Left lung (tissue), 10 donors: ENCODE measurements around the gene HDHD5. TPM values are rescaled to one million over a fixed set of nuclear protein-coding genes. Genes with fewer than 3 reads are reported as not detected.

Source experiments
- ATAC-seq: fragments of 200-7000 bp; cut with Tn5 transposase; one replicate; pipeline ENCODE4 v1.9.1; 2020; ENCODE audit warnings: moderate library complexity
- DNase-seq, 4 donors: peaks; one replicate each; pipeline ENCODE4 v3.0.0-alpha.2; 2013 to 2020
- H3K27ac ChIP-seq, 2 donors: fragments of 200-600 bp; sonication (generic) in 1 of 2; one replicate each; pipeline versions ENCODE4 v1.5.0 to v1.8.0; 2020 to 2021
- H3K27me3 ChIP-seq, 2 donors: fragments of 200-600 bp; sonication (generic) in 1 of 2; one replicate each; pipeline versions ENCODE4 v1.5.0 to v1.8.0; 2020 to 2021
- H3K36me3 ChIP-seq, 2 donors: fragments of 200-600 bp; sonication (generic) in 1 of 2; one replicate each; pipeline versions ENCODE4 v1.5.0 to v1.8.0; 2020 to 2021
- H3K4me1 ChIP-seq, 2 donors: fragments of 200-600 bp; one replicate each; pipeline ENCODE4 v1.8.0; 2021
- H3K4me3 ChIP-seq, 2 donors: fragments of 200-600 bp; sonication (generic) in 1 of 2; one replicate each; pipeline versions ENCODE4 v1.5.0 to v1.8.0; 2020 to 2021; ENCODE audit warnings: mild to moderate bottlenecking in 1 of 2
- H3K9me3 ChIP-seq, 2 donors: fragments of 200-600 bp; sonication (generic) in 1 of 2; one replicate each; pipeline versions ENCODE4 v1.5.0 to v1.8.0; 2020 to 2021
- CTCF ChIP-seq, 2 donors: fragments of 200-600 bp; sonication (generic) in 1 of 2; IDR thresholded peaks; one replicate each; pipeline versions ENCODE4 v1.5.0 to v1.8.0; 2021; ENCODE audit warnings: antibody characterized with exemption in 2 of 2
- intact Hi-C, 2 donors: fragments of 100-400 bp; cut with DNase I; formaldehyde crosslinking; loops; one replicate each; pipeline versions ENCODE4 v1.11.2 to v1.14.2; 2022
- polyA plus RNA-seq, 6 donors: library from polyadenylated mRNA; unstranded; fragments of 120-200 nt; gene quantifications; one replicate each; pipeline ENCODE4 v1.2.1, GENCODE V29; 2013; ENCODE audit not compliant: insufficient read length in 6 of 6
- total RNA-seq, 2 donors: library from RNA; stranded (reverse); fragmentation: NEBNext Ultra II Directional; extraction: Animal tissue kit (Norgen Biotek cat#: 25700); gene quantifications; one replicate each; pipeline ENCODE4 v1.2.1, GENCODE V29; 2021
- donor health status: DM: no; HTN: yes; CAD: no.
- donor health status: DM: no; HTN: no; CAD: no.

Gene HDHD5
- total and polyA plus RNA-seq, 8 donors, result 18.1 to 38.9 (median 34.1) TPM

DNA sequence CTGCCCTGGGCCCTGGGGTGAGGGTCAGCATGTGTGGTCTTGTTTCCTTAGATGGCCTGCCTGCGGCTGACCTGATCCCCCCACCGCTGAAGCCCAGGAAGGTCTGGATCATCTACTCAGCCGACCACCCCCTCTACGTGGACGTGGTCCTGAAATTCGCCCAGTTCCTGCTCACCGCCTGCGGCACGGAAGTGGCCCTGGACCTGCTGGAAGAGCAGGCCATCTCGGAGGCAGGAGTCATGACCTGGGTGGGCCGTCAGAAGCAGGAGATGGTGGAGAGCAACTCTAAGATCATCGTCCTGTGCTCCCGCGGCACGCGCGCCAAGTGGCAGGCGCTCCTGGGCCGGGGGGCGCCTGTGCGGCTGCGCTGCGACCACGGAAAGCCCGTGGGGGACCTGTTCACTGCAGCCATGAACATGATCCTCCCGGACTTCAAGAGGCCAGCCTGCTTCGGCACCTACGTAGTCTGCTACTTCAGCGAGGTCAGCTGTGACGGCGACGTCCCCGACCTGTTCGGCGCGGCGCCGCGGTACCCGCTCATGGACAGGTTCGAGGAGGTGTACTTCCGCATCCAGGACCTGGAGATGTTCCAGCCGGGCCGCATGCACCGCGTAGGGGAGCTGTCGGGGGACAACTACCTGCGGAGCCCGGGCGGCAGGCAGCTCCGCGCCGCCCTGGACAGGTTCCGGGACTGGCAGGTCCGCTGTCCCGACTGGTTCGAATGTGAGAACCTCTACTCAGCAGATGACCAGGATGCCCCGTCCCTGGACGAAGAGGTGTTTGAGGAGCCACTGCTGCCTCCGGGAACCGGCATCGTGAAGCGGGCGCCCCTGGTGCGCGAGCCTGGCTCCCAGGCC, 50.6 kb downstream of the HDHD5 start:
- intact Hi-C loops, result no loop called here
- H3K36me3 ChIP-seq, result peaks cover 0 to 75% of the 10 kb centered on the region in 2 donors
- TF ChIP-seq CTCF (IDR thresholded peaks at IDR 0.05), result no peak
- ATAC-seq (no peak), DNase-seq (peak in 1 of 4 donors; percentile 83)
- no peaks in the 10 kb centered on the region for H3K9me3 ChIP-seq
- no peak overlapping the region for H3K4me3 ChIP-seq
- peak overlapping the region in 1 of 2 donors; percentile 87 for H3K27ac ChIP-seq
- H3K27me3 ChIP-seq, result no peaks in the 10 kb centered on the region
- peaks cover 0 to 87% of the 10 kb centered on the region in 2 donors for H3K4me1 ChIP-seq

GRCh38 chr22:17107547-17107810, 51.6 kb downstream of the HDHD5 start:
- DNase-seq (no peak), ATAC-seq (no peak)
- no peaks in the 10 kb centered on the region for H3K9me3 ChIP-seq
- H3K27ac ChIP-seq, result peak overlapping the region in 1 of 2 donors; percentile 87
- H3K36me3 ChIP-seq, result peaks cover 0 to 85% of the 10 kb centered on the region in 2 donors
- H3K27me3 ChIP-seq, result no peaks in the 10 kb centered on the region
- TF ChIP-seq CTCF (IDR thresholded peaks at IDR 0.05), result no peak
- H3K4me3 ChIP-seq, result peak overlapping the region in 1 of 2 donors; percentile 26
- intact Hi-C loops, result no loop called here
- H3K4me1 ChIP-seq, result peaks cover 0 to 87% of the 10 kb centered on the region in 2 donors

GRCh38 chr22:17106785-17107546, 52.1 kb downstream of the HDHD5 start:
- peak in 2 of 4 donors; percentile 49 to 85 for DNase-seq

DNA sequence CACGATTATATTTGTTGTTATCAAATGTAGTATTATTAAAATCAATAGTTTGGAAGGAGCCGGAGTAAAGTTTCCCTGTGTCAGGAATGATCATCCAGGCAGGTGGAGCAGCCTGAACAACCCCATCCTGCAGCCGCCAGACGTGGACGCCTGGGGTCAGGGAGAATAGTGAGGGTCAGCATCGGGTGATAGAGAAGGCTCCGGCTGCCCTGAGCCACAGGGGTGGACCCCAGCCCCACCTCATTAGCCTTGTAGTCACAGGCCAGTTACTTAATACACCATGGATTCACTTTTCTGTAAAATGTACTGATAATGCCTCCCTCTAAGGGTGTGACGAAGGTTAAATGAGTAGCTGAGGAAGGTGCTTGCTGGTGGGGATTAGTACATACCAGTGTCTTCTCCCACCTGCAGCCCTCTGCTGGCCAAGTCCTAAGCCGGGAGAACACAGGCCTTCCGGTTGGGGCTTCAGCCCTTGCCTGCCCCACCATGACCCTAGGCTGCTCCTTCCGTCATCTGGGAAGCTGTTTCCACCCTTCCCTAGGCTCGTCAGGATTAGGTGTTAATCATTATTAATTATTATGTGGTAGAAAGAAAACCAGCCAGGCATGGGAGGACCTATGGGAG, 52.8 kb downstream of the HDHD5 start:
- no peak for TF ChIP-seq CTCF (IDR thresholded peaks at IDR 0.05)
- peaks cover 0 to 94% of the 10 kb centered on the region in 2 donors for H3K36me3 ChIP-seq
- DNase-seq (peak in 2 of 4 donors; percentile 26 to 80), ATAC-seq (peak; percentile 29)
- peak overlapping the region in 1 of 2 donors; percentile 87 for H3K27ac ChIP-seq
- H3K9me3 ChIP-seq, result no peaks in the 10 kb centered on the region
- H3K27me3 ChIP-seq, result no peaks in the 10 kb centered on the region
- H3K4me3 ChIP-seq, result peak overlapping the region in 1 of 2 donors; percentile 26
- peaks cover 0 to 88% of the 10 kb centered on the region in 2 donors for H3K4me1 ChIP-seq
- intact Hi-C loops, result no loop called here

More at GRCh38 chr22:17106785-17107546, 52.1 kb downstream of the HDHD5 start:
- peak; percentile 43 for ATAC-seq
- H3K27ac ChIP-seq, result peak overlapping the region in 1 of 2 donors; percentile 87
- intact Hi-C loops, result no loop called here
- H3K4me3 ChIP-seq, result peak overlapping the region in 1 of 2 donors; percentile 26
- H3K27me3 ChIP-seq, result no peaks in the 10 kb centered on the region
- peaks cover 0 to 90% of the 10 kb centered on the region in 2 donors for H3K36me3 ChIP-seq
- no peak for TF ChIP-seq CTCF (IDR thresholded peaks at IDR 0.05)
- H3K4me1 ChIP-seq, result peaks cover 0 to 88% of the 10 kb centered on the region in 2 donors
- no peaks in the 10 kb centered on the region for H3K9me3 ChIP-seq
